GM21423 (cell line): ENCODE results near the gene FBXO44.

Source experiments
- ATAC-seq: cut with Tn5 transposase; IDR thresholded peaks from one replicate; pipeline ENCODE4 v1.9.1; 2021; ENCODE audit warnings: mild to moderate bottlenecking, moderate library complexity; ENCODE audit not compliant: unreplicated experiment

The FBXO44 gene

DNA sequence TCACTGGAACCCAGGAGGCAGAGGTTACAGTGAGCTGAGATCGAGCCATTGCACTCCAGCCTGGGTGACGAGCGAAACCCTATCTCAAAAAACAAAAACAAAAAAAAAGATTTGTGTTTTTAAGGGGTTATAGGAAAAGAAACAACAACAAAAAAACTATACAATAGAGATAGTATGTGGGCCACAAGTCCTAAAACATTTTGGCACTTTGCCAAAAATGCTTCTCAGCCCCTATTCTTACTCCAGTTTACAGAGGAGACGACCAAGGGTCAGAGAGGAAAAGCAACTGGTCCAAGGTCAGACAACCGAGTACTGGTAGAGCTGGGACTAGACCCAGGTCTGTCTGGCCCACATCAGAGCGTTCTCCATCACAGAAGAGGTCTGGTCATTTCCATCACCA lies 3.0 kb downstream of the FBXO44 start:
- ATAC-seq: no peak

DNA sequence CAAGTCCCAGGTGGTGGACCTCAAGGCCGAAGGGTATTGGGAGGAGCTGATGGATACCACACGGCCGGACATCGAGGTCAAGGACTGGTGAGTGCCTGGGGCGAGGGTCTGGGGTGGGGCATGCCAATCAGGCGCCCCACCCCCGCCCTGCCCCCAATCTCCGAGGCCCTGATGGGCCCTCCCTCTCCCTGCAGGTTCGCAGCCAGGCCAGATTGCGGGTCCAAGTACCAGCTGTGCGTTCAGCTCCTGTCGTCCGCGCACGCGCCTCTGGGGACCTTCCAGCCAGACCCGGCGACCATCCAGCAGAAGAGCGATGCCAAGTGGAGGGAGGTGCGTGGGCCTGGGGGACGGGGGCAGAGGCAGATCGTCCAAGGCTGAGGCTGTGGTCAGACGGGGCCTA lies 3.9 kb downstream of the FBXO44 start:
- no peak for ATAC-seq

DNA sequence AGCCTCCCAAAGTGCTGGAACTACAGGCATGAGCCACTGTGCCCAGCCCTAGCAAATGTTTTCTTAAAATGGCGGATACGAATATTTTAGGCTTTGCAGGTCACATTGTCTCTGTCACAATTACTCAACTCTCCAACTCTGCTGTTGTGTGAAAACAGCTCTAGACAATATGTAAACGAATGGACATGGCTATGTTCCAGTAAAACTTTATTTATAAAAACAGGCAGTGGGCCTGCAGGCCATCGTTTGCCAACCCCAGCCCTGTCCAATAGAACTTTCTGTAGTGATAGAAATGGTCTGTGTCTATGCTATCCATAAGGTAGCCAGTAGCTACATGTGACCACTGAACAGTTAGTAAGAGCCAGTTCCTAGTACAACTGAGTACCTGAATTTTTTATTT lies 5.1 kb downstream of the FBXO44 start:
- no peak for ATAC-seq

DNA sequence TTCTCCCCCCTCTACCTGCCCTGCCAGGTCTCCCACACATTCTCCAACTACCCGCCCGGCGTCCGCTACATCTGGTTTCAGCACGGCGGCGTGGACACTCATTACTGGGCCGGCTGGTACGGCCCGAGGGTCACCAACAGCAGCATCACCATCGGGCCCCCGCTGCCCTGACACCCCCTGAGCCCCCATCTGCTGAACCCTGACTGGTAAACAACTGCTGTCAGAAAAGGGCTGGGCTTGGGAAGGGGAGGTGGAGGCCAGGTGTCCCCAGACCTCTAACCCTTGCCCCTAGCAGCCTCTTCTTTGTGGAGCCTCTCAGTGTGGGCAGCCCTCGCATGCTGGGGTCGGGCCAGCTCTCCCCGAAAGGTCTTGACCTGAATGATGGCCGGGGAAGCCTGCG lies 6.4 kb downstream of the FBXO44 start:
- ATAC-seq: no peak

DNA sequence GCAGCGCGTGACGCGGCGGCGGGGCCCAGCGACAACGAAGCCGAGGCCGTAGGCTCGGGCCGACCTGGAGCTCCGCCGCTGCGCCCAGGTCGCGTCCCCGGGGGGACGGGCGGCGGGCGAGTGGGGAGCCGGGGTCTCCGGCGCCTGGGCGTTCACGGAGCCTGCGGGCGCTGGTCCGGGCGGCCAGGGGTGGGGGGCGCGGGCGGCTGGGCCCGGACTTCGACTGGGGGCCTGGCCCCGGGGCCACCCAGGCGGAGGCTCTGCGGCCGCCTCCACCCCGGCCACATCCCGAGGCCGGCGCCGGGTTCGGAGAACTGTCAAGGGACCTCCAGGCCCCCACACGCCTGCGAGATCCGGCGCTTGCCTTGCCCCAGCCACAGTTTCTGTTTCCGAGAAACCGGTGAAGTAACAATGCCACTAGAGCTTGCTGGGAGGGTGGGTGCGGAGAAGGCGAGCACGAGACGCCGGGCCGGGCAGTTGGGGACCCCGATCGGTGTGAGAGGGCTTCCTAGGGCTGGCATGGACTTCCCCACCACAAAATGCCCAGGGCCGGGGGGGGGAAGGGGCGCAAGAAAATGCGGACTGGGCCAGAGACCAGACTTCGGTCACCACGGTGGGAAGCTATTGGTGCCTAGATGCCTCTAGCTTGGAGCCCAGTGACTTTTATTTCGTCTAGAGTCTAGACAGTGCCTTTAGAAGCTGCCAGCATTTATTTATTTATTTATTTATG lies 9.8 kb downstream of the FBXO44 start:
- ATAC-seq: peak; percentile 21

DNA sequence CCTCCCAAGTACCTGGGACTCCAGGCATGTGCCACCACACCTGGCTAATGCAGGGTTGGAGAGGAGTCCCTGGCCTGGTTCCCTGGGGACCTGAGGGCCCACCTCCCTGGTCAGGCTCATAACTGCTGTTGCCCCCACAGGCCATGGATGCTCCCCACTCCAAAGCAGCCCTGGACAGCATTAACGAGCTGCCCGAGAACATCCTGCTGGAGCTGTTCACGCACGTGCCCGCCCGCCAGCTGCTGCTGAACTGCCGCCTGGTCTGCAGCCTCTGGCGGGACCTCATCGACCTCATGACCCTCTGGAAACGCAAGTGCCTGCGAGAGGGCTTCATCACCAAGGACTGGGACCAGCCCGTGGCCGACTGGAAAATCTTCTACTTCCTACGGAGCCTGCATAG lies 13.8 kb downstream of the FBXO44 start:
- no peak for ATAC-seq

DNA sequence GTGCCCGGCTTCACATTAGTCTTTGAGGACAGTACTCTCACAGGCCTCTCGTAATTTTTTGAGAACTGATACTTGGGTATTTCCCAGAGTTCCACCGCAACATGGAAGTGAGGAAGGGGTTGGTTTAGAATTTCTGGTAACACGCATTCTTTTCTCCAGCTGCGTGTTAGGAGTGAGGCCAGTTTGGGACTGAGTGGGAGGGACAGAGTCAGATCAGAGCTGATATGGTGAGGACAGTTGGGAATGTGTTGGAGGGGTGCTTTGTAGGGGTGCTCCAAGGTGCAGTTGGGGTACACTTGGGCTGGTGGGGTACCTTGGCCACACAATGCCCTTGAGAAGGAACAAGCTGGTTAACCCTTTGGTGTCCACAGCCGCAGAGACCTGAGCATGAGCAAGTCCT lies 16.1 kb downstream of the FBXO44 start:
- ATAC-seq: no peak

DNA sequence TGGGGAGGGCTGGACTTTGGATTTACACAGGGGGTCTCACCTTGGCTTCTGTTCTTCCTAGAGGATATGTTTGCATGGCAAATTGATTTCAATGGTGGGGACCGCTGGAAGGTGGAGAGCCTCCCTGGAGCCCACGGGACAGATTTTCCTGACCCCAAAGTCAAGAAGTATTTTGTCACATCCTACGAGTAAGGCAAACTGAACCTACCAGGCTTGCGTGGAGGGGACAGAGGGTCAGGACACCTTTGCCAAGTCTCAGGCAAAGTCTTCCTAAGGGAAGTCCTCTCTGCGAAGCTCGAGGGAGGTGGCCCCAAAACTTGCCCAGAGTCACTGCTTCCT lies 16.5 kb downstream of the FBXO44 start:
- ATAC-seq: no peak

DNA sequence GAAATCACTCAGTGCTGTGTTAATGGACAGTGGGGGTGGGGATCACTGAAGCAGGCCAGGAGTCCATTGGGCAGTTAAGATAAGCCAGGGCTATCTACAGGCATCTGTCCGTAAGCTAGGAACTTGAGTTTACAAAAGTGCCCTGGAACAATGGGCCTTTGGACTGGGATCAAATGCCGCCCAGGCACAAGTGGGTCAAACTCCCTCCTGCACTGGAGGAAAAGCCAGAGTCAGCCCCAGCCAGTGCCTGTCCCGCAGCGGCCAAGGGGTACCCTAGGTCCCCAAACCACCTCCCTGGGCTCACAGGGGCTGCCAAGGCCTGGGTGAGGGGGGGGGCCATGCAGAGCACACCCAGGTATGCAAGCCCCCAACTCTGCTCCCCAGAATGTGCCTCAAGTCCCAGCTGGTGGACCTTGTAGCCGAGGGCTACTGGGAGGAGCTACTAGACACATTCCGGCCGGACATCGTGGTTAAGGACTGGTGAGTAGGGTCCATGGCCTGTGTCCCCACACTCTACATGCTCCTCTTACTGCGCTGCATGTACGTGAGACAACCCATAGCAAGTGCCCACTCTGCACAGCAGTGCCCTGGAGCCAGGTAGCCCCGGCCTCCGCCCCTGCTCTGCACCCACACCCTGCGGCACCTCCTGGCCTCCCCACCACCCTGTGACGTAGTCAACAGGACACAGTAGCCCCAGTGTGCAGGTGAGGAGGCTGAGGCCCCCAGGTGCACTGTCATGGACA lies 17.0 kb downstream of the FBXO44 start:
- no peak for ATAC-seq

DNA sequence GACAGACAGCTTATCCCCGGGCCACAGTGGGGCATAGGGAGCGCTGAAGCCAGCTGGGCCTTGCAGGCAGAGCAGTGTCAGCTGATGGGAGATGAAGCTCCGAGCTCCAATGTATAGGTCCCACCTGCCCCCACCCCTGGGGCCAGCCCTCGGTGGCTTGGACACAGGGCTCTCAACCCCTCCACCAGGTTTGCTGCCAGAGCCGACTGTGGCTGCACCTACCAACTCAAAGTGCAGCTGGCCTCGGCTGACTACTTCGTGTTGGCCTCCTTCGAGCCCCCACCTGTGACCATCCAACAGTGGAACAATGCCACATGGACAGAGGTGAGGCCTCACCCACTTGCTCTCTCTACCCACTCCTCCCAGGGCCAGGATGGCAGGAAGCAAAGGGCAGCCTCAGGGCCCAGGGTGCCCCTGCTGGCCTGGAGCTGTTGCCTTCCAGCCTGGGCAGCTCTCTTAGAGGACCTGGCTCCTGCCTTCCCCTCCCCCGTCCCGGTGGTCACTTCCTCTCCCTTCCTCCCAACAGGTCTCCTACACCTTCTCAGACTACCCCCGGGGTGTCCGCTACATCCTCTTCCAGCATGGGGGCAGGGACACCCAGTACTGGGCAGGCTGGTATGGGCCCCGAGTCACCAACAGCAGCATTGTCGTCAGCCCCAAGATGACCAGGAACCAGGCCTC lies 18.6 kb downstream of the FBXO44 start:
- no peak for ATAC-seq

DNA sequence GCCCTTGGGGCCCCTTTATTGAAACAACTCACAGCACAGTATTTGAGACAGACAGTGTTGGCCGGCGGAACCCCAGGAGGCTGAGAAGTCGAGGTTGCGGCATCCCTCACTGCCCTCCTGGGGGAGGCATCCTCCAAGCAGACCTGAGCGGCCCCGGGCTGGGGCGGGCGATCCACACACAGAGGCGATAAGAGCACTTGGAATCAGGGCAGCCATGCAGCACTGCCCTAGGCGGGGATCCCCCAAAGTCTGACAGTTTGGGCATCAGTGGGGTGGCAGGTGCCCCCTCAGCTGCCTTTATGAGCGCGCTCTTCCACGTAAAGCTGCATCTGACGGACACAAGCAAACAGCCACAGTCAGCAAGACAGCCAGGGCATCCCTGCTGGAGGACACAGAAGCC lies 19.8 kb downstream of the FBXO44 start:
- ATAC-seq: no peak

DNA sequence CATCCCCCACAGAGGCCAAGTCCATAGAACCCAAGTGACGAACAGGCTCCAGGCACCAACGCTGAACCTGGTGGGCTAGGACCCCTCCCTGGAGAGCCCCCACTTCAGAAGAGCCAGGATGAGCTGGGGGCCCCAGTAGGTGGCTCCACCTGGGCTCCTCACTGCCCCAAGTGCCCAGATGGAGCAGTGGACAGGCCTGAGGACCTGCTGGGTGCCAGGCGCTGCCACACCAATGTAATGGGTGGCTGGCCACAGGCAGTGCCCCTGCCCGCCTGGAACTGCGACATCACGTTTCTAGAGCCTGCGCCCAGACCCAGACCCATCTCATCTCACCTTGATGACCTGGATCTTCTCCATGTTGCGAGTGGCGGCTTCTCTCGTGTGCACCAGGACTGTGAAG lies 20.6 kb downstream of the FBXO44 start:
- ATAC-seq: no peak

DNA sequence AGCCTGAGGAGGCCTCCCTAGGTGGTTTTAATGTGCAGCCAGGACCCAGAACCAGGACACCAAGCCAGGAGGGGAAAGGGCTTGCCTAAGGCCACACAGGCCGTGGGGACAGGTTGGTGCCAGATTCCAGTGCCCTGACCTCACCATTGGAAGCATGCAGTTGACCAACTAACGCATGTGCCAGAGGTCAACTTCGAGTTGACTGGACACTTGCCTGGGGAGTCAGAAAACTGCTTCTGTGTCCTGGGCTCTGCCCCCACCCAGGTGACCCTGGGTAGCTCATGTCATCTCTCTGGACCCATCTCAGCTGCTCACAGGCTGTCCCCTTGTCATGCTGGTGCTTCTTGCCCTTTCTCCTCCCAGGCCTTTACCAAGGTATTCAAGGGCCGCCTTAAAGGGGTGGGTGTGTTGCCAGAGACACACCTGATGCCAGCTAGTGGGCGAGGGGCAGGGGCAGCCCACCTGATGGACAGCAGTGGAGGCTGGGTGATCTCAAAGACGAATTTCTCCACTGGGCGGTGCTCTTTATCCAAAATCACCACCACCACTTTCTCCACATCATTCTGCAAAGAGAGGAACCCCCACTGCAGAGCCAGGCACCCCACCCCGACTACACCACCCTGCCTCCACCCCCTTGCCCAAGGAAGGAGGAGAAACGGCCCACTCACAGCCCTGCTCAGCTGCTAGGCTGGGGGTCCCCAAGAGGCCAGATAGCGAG lies 21.9 kb downstream of the FBXO44 start:
- no peak for ATAC-seq

DNA sequence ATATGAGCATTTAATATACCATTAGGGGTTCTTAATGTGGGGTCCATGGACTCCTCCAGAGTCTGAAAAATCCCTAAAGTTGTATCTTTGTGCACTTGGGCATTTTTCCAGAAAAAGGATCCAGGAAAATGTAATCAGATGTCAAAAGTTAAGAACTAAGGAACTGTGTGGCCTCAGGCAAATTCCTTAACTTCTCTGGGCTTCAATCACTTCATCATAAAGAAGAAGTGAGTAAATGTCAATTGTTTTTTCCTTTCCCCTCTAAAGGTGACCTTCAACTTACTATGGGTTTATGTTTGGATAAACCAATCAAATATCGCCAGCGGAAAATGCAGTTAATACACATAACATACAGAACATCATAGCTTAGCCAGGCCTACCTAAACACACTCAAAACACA lies 23.8 kb downstream of the FBXO44 start:
- ATAC-seq: no peak

DNA sequence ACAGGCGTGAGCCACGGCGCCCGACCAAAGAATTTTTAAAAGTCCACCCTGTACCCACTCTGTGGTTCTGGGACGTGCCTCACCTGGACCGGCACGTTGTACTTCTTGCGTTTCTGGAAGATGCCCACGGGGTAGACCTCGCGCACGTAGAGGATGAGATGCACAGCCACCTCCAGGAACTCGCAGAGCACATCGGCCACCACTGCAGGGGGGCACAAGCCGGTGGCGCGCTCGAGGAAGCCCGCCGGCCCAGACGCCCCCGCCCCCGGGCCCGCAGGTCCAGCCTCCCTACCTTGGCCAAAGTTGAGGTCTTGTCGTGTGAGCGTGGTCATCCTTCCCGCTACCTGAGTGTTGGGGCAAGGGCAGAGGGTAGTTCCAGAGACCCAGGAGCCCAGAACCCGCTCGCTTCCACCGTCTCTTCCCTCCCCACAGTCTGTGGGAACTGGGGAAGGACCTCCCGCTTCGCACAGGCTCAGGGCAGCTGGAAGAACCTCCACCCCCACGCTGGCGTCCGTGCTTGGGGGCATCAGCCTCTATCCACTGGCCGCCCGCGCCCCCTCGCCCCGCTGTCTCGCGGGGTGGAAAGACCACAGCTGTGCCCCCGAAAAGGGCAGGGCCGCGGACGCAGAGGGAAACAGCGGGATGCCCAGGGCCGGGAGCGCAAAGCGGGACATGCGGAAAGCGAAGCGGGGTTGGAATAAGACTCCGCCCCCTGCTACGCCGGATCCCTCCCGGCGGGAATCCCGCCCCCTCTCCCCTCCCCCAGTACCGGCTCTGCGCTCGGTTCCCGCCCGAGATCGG lies 25.8 kb downstream of the FBXO44 start:
- peak; percentile 27 for ATAC-seq

DNA sequence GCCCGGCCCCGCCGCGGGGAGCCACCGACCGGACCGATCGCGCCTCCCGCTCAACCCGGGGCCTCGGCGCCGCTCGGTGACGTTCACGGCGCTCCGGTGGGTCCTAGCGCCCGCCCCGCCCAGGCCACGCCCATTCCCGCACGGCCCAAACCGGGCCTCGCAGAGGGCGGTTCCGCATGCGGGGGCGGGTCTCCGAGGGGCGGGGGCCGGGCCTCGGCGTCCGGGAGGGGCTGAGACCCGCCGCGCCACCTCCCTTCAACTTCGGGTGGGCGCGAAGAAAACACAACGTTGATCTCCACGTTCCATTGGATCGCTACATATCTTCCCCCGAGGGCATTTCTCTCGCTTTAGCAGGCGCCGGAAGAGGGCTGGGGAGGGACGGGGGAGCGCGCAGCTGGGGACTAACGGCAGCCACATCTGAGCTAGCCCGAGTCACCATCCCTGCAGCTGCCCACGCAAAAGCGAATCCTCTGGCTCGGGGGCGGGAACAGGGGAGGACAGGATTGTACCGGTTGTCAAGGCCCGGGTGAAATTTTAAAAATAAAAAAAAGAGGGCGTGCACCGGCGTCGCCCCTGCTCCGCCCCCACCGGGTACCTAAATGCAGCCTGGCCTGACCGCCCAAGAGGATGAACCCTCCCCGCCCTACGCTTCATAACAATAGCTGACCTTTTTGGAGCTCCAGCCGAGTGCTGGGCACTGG lies 26.5 kb downstream of the FBXO44 start, which contains the start of gene MAD2L2:
TSS of gene MAD2L2 (minus strand) at position 78 of the 701 bp plus-strand sequence. CDS start 547 bp downstream, outside the sequence.
- ATAC-seq: peak; percentile 79

DNA sequence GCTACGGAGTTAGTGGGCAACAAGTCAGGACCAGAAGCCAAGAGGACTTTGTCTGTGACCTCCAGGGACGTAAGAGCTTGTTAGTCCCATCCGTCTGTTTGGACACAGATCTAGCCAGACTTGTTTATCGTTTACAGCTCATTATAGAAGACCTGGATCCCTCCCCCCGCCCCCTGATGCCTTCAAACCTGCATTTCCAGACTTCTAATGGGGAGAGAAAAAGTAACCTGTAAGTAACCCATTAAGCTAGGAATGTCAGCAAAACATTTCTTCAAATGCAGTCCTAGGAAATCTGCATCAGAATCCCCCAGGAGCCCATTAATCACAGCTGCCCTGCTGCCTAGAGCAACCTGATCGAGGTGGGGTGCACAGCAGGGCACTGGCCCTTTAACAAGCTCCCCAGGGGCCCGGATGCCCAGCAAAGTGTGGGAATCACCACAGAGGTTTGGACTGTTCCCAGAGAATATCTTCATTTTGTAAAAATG lies 27.7 kb downstream of the FBXO44 start:
- ATAC-seq: no peak

DNA sequence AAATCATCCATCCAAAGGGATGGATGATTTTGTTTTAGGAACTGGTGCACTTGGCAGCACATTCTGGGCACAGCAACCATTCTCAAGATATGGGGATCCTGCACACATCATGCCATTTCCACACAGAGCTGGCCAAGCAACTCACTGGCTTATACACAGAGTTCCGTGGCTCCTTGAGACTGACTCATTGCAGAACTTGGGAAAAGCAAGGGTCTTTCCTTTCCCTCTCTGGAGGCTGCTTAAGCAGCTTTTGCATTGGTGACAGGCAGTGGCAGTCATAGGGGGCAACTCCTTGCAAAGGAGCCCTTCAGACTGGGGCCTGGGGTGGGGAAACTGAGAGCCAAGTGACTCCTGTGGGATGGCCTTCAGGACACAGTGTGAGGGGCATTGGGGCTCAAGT lies 28.1 kb downstream of the FBXO44 start:
- no peak for ATAC-seq

DNA sequence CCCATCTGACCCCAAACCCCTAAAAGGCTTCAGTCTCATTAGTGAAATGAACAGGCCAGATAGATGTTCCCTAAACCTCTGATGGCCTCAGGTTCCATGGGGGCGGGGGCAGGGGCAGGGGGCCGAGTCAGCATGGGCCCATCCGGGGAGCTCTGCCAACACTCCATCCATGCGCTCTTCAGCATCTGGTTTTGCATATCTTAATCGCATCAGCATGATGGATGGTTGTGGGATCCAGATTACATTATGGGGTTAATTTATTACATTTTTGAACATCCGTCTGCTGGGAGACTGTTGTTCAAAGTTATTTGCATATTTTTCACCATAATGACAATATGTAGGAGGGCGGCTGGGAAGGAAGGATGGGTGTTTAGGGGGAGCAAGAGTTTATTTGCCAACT lies 29.4 kb downstream of the FBXO44 start:
- ATAC-seq: no peak
